GM12878 (cell line): ENCODE data around the gene KDM5B. TPM values are rescaled to one million over a fixed set of nuclear protein-coding genes. Genes with fewer than 3 reads are reported as not detected.
A peak's percentile ranks its signal among the peaks of the same experiment; 100 is the strongest.

Experiments used
- ATF3 ChIP-seq: IDR thresholded peaks from 2 replicates; pipeline ENCODE4 v1.6.1; 2011; ENCODE audit warnings: low read depth, mild to moderate bottlenecking, low read length, moderate library complexity, borderline replicate concordance; ENCODE audit errors: extremely low read depth
- BMI1 ChIP-seq: fragments of 450-650 bp; IDR thresholded peaks from 2 replicates; pipeline ENCODE4 v1.6.1; 2016; ENCODE audit warnings: mild to moderate bottlenecking, moderate library complexity, borderline replicate concordance
- CHD2 ChIP-seq: IDR thresholded peaks from 2 replicates; pipeline ENCODE4 v1.6.1; 2011; ENCODE audit warnings: low read depth, low read length, improper control_type of control experiment, borderline replicate concordance
- E4F1 ChIP-seq: fragments of 450-650 bp; IDR thresholded peaks from 2 replicates; pipeline ENCODE4 v1.6.1; 2018; ENCODE audit warnings: borderline replicate concordance, mild to moderate bottlenecking; ENCODE audit not compliant: partially characterized antibody
- EED ChIP-seq: sonication (generic); IDR thresholded peaks from 2 replicates; pipeline ENCODE4 v1.6.1; 2016; ENCODE audit warnings: antibody characterized with exemption, low read depth
- EGR1 ChIP-seq, 2 experiments: IDR thresholded peaks; 1 replicate in 1 of 2; 2 replicates in 1 of 2; pipeline ENCODE4 v1.6.1; 2011 to 2012; ENCODE audit warnings: low read depth in 2 of 2, low read length in 2 of 2, borderline replicate concordance in 1 of 2, mild to moderate bottlenecking in 1 of 2, moderate library complexity in 1 of 2
- ELK1 ChIP-seq: IDR thresholded peaks from 2 replicates; pipeline ENCODE4 v1.6.1; 2012; ENCODE audit warnings: low read depth, low read length, improper control_type of control experiment
- IKZF1 ChIP-seq: fragments of 450-650 bp; conservative IDR thresholded peaks from 2 replicates; pipeline ENCODE4 v1.6.1; 2017; ENCODE audit warnings: antibody characterized with exemption, mild to moderate bottlenecking
- IKZF2 ChIP-seq, 2 experiments: fragments of 450-650 bp; IDR thresholded peaks; 2 replicates each; pipeline ENCODE4 v1.6.1; 2017; ENCODE audit warnings: mild to moderate bottlenecking in 2 of 2, moderate library complexity in 2 of 2
- JUND ChIP-seq: IDR thresholded peaks from 2 replicates; pipeline ENCODE4 v1.6.1; 2012; ENCODE audit warnings: low read depth, mild to moderate bottlenecking, low read length, improper control_type of control experiment, moderate library complexity
- MEF2A ChIP-seq: IDR thresholded peaks from 2 replicates; pipeline ENCODE4 v1.6.1; 2011; ENCODE audit warnings: low read depth, mild to moderate bottlenecking, low read length, moderate library complexity; ENCODE audit not compliant: insufficient read depth
- MYB ChIP-seq: fragments of 150-350 bp; IDR thresholded peaks from 2 replicates; pipeline ENCODE4 v1.6.1; 2014; ENCODE audit warnings: mild to moderate bottlenecking, low read depth, low read length, borderline replicate concordance
- NBN ChIP-seq: fragments of 450-650 bp; IDR thresholded peaks from 2 replicates; pipeline ENCODE4 v1.6.1; 2016
- NFIC ChIP-seq: IDR thresholded peaks from 2 replicates; pipeline ENCODE4 v1.6.1; 2012; ENCODE audit warnings: low read depth, mild to moderate bottlenecking, inconsistent platforms, low read length, moderate library complexity
- PAX5 ChIP-seq: IDR thresholded peaks from 2 replicates; pipeline ENCODE4 v1.6.1; 2011; ENCODE audit warnings: low read depth, low read length, borderline replicate concordance
- POLR2A ChIP-seq: IDR thresholded peaks from 2 replicates; pipeline ENCODE4 v1.6.1; 2011; ENCODE audit warnings: low read depth, mild to moderate bottlenecking, low read length
- POU2F2 ChIP-seq: IDR thresholded peaks from 3 replicates; pipeline ENCODE4 v1.6.1; 2011; ENCODE audit warnings: low read depth, mild to moderate bottlenecking, low read length, borderline replicate concordance
- RELA ChIP-seq: fragments of 450-650 bp; IDR thresholded peaks from 2 replicates; pipeline ENCODE4 v1.8.0; 2014; ENCODE audit warnings: borderline replicate concordance; ENCODE audit not compliant: partially characterized antibody
- REST ChIP-seq: IDR thresholded peaks from 2 replicates; pipeline ENCODE4 v1.6.1; 2012; ENCODE audit warnings: mild to moderate bottlenecking, low read depth, low read length
- SMAD1 ChIP-seq: fragments of 450-650 bp; IDR thresholded peaks from 2 replicates; pipeline ENCODE4 v1.6.1; 2018; ENCODE audit warnings: mild to moderate bottlenecking, low read depth; ENCODE audit not compliant: partially characterized antibody
- SMC3 ChIP-seq: IDR thresholded peaks from 2 replicates; pipeline ENCODE4 v1.6.1; 2011; ENCODE audit warnings: low read length, improper control_type of control experiment, borderline replicate concordance
- SREBF1 ChIP-seq: IDR thresholded peaks from 2 replicates; pipeline ENCODE4 v1.6.1; 2012; ENCODE audit warnings: mild to moderate bottlenecking, low read length
- TAF1 ChIP-seq: IDR thresholded peaks from 2 replicates; pipeline ENCODE4 v1.6.1; 2011; ENCODE audit warnings: mild to moderate bottlenecking, low read depth, low read length, borderline replicate concordance
- TBL1XR1 ChIP-seq: IDR thresholded peaks from 2 replicates; pipeline ENCODE4 v1.6.1; 2012; ENCODE audit warnings: low read depth, low read length, improper control_type of control experiment
- TCF12 ChIP-seq: IDR thresholded peaks from 2 replicates; pipeline ENCODE4 v1.6.1; 2011; ENCODE audit warnings: low read depth, mild to moderate bottlenecking, low read length
- WRNIP1 ChIP-seq: IDR thresholded peaks from 2 replicates; pipeline ENCODE4 v1.6.1; 2011; ENCODE audit warnings: low read depth, low read length, improper control_type of control experiment, borderline replicate concordance
- ZSCAN29 ChIP-seq: fragments of 450-650 bp; IDR thresholded peaks from 2 replicates; pipeline ENCODE4 v1.6.1; 2017; ENCODE audit warnings: mild to moderate bottlenecking, moderate library complexity
- polyA plus RNA-seq, 11 experiments: library from polyadenylated mRNA; depleted of rRNA in 4 of 11; unstranded in 6 of 11; stranded (reverse) in 5 of 11; fragments of >200 nt; fragmentation: Nextera tagmentation in 4 of 11; fragmentation: Illumina TruSeq in 1 of 11; extraction: Ambion mirVana in 4 of 11; extraction: Trizol in 1 of 11; gene quantifications; 1 replicate in 1 of 11; 2 replicates in 10 of 11; pipeline versions ENCODE4 v1.2.1 to v1.2.3, GENCODE V29; 2011 to 2016; ENCODE audit warnings: inconsistent platforms in 2 of 11, missing spikeins in 2 of 11, low read depth in 1 of 11
- total RNA-seq, 4 experiments: library from RNA; depleted of rRNA in 3 of 4; stranded (reverse); fragments of >200 nt in 3 of 4; fragmentation: Illumina TruSeq in 1 of 4; extraction: Trizol in 1 of 4; gene quantifications; 2 replicates each; pipeline versions ENCODE4 v1.2.1 to v1.2.3, GENCODE V29; 2013 to 2021

KDM5B gene
- total and polyA plus RNA-seq, 10 of the 15 experiments (the other 5 are each of a cell fraction or from before 2014, with no cell fraction given), result 1.7 to 26.6 (median 8.1) TPM

GRCh38 chr1:202848191-202848542 is 39.9 kb upstream of the KDM5B start (continued):
- peak in 1 of 2 experiments; percentile 29; a peak in 1 of 3 replicates for TF ChIP-seq EGR1 (IDR thresholded peaks at IDR 0.05; ENCODE audit: borderline replicate concordance in 1 of 2, low read depth in 2 of 2, low read length in 2 of 2)
- TF ChIP-seq EED, result 0 out of 2 replicates have a peak, but pooled peaks have one; percentile 20
- TF ChIP-seq ELK1, result no peak
- no peak for TF ChIP-seq IKZF1
- 0 out of 2 replicates have a peak, but pooled peaks have one; percentile 21 for TF ChIP-seq TCF12
- no peak for TF ChIP-seq POLR2A
- no peak for TF ChIP-seq IKZF2 (IDR thresholded peaks at IDR 0.05)
- TF ChIP-seq NFIC, result no peak
- no peak for TF ChIP-seq ZSCAN29
- no peak for TF ChIP-seq RELA
- TF ChIP-seq BMI1, result no peak
- TF ChIP-seq SMAD1, result no peak
- no peak for TF ChIP-seq POU2F2
- no peak for TF ChIP-seq PAX5
- TF ChIP-seq MYB, result no peak
- no peak for TF ChIP-seq ATF3
- TF ChIP-seq CHD2, result no peak
- TF ChIP-seq SREBF1, result no peak
- no peak for TF ChIP-seq SMC3
- TF ChIP-seq TAF1, result no peak; the same call in 1 of the 2 replicates
- TF ChIP-seq JUND, result no peak
- no peak for TF ChIP-seq NBN
- TF ChIP-seq E4F1, result no peak
- TF ChIP-seq MEF2A, result peak; percentile 65; the same call in 1 of the 2 replicates
- no peak for TF ChIP-seq REST
- TF ChIP-seq TBL1XR1, result no peak
- no peak for TF ChIP-seq WRNIP1
